WI38 (cell line): Measurements from ENCODE around the gene SCLY.

Source experiments
- H3K4me3 ChIP-seq: 2 replicates; pipeline ENCODE4 v1.5.1; 2011; ENCODE audit warnings: low read depth, mild to moderate bottlenecking, control low read depth, low read length
- TF ChIP-seq, protein P1 (sequence below): IDR thresholded peaks from 2 replicates; pipeline ENCODE4 v1.5.1; 2012; ENCODE audit warnings: low read depth, mild to moderate bottlenecking, control low read depth, low read length

Gene SCLY

DNA sequence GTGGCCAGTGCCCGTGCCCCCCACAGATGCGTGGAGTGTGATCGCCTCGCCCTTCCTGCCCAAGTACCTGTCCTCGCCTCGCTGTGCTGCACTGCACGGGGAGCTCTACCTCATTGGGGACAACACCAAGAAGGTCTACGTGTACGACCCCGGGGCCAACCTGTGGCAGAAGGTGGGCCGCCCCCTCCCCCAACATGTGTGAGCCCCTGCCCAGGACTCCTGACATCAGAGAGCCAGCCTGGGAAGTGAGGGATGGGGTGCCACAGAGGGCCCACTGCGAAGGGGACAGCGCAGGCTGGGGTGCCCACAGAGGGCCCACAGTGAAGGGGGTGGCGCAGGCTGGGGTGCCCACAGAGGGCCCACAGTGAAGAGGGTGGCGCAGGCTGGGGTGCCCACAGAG lies 88.2 kb downstream of the SCLY start:
- H3K4me3 ChIP-seq, result no peak overlapping the region
- TF ChIP-seq, protein P1, sequence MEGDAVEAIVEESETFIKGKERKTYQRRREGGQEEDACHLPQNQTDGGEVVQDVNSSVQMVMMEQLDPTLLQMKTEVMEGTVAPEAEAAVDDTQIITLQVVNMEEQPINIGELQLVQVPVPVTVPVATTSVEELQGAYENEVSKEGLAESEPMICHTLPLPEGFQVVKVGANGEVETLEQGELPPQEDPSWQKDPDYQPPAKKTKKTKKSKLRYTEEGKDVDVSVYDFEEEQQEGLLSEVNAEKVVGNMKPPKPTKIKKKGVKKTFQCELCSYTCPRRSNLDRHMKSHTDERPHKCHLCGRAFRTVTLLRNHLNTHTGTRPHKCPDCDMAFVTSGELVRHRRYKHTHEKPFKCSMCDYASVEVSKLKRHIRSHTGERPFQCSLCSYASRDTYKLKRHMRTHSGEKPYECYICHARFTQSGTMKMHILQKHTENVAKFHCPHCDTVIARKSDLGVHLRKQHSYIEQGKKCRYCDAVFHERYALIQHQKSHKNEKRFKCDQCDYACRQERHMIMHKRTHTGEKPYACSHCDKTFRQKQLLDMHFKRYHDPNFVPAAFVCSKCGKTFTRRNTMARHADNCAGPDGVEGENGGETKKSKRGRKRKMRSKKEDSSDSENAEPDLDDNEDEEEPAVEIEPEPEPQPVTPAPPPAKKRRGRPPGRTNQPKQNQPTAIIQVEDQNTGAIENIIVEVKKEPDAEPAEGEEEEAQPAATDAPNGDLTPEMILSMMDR, result no peak
